GM19372 (cell line): ENCODE results near the gene ATP5F1D.
"Not testable (repeated sequence)": the region's sequence is repeated elsewhere in the genome, so short reads cannot be mapped to it uniquely, and the experiment has no call there.

Experiments used
- ATAC-seq: cut with Tn5 transposase; IDR thresholded peaks from one replicate; pipeline ENCODE4 v1.9.1; 2021; ENCODE audit warnings: mild to moderate bottlenecking, low read depth, moderate library complexity; ENCODE audit not compliant: unreplicated experiment

Gene ATP5F1D

DNA sequence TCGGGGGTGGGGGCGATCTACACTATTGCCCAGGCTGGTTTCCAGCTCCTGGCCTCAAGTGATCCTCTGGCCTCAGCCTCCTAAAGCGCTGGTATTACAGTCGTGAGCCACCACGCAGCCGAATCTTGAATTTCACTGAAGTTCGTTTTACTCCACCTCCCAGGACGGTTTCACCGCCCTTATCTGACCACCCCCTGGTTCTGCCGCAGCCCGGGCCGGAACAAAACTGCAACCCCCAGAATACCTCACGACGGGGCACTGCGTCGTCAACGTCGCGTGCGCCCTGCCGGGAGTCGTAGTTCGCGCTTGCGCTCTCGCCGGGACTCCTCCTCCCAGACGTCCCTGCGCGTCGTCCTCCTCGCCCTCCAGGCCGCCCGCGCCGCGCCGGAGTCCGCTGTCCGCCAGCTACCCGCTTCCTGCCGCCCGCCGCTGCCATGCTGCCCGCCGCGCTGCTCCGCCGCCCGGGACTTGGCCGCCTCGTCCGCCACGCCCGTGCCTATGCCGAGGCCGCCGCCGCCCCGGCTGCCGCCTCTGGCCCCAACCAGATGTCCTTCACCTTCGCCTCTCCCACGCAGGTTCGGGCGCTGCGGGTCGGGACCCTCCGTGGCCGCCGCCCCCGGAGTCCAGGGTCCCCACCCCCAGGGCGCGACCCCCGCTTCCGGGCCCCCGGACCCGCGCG lies at the start of gene ATP5F1D:
ATP5F1D (plus strand) TSS at position 335 of the 679 bp plus-strand sequence; CDS start at position 435, 100 bp downstream.
- ATAC-seq: no peak

- no peak for ATAC-seq
These were observed 42.0 kb upstream of the ATP5F1D start for GRCh38 chr19:1199531-1199930.

GRCh38 chr19:1200614-1201013 lies 40.9 kb upstream of the ATP5F1D start:
- not testable (repeated sequence) for ATAC-seq

- ATAC-seq: peak; percentile 81
These were observed 36.1 kb upstream of the ATP5F1D start, which contains the start of gene STK11 for GRCh38 chr19:1205114-1206099. Gene STK11 (plus strand): TSS chr19:1205778. CDS start chr19:1206914, 1,136 bp downstream.

GRCh38 chr19:1206150-1206863 lies 35.2 kb upstream of the ATP5F1D start:
- ATAC-seq: no peak

- ATAC-seq: no peak
These were observed 34.6 kb upstream of the ATP5F1D start for GRCh38 chr19:1206864-1207450.

DNA sequence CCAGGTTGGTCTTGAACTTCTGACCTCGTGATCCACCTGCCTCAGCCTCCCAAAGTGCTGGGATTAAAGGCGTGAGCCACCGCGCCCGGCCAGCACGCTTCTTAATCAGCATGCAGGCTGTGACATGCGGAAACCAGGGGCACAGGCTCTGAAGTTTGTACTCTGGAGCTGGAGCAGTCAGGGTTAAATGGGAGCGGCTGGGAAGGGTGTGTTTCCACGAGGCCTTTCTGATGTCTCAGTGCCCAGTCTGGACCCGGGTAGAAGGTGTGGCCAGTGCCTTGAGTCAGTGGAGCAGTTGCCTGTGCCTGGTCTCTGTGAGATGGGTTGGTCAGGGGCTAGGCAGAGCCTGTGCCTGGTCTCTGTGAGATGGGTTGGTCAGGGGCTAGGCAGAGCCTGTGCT lies 32.7 kb upstream of the ATP5F1D start:
- ATAC-seq: not testable (repeated sequence)

GRCh38 chr19:1210227-1210538 lies 31.4 kb upstream of the ATP5F1D start:
- no peak for ATAC-seq

DNA sequence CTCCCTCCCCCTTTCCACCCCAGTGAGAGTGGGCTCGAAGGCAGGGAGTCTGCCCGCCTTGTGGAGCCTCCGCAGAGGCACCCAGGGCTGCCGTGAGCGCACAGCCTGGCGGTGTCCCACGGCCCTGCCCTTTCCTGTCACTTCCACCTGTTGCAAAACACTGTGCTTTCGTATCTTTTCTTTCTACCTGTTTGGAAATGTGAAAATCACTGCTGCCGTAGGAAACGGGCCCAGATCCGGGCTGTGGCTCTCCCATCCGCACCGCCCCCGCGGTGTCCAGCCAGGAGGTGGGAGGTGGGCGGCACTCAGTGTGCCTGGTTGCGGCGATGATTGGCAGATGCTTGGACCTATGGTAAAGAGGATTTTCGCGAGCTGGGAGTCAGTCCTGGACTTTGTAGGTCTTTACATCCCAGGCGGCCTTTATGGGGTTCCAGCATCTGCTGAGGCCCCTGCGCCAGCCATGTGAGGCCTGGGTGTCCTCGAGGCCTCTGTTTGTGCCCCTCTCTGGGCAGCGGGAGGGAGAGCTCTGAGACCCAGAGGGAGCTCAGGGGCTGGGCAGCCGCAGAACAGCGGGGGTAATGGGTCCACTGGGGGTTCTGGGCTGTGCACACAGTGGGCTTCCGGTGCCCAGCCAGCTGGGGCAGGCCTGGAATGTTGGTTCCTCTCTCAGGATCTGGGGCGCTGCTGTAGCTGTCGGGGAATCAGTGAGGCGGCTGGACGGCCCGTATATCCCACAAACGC lies 29.9 kb upstream of the ATP5F1D start:
- ATAC-seq: no peak

DNA sequence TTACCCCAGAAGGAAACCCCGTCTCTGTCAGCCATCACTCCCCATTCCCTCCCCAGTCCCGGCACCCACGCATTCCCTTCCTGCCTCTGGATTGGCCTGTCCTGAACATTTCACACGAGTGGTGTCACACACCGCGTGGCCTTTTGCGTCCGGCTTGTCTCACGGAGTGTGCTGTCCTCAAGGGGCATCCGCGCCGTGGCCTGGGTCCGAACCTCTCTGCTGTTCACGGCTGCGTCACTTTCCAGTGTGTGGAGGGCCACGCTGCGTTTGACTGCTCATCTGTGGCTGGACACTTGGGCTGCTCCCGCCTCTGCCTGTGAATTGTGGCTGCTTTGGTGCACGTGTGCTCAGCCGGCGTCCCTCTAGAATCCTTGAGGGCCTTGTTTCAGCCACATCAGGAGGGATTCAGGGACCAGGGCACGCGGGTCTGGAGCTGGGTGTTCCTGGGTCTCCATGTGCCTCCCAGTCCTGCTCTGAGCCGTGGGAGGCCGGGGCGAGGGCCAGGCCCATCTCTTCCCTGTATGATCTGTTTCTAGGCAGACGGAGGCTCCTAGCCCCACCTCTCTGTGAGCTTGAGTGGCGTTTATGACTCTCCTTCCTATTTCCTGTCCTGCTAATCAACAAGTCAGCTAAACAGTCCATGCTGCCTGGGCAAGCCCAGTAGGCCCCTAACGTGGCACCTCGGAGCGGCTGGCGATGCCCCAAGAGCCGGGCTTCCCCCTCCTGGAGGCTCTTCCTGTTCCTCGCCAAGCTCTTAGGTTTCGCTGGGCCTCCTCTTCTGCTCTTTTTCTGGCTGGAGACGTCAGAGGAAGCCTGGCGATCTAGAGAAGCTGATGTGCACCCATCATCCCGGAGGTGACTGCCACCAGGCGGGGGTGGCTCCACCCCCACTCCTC lies 27.9 kb upstream of the ATP5F1D start:
- no peak for ATAC-seq

- no peak for ATAC-seq
These were observed 27.2 kb upstream of the ATP5F1D start for GRCh38 chr19:1214299-1214861.

- ATAC-seq: no peak
These were observed 26.5 kb upstream of the ATP5F1D start for GRCh38 chr19:1214862-1215731.

DNA sequence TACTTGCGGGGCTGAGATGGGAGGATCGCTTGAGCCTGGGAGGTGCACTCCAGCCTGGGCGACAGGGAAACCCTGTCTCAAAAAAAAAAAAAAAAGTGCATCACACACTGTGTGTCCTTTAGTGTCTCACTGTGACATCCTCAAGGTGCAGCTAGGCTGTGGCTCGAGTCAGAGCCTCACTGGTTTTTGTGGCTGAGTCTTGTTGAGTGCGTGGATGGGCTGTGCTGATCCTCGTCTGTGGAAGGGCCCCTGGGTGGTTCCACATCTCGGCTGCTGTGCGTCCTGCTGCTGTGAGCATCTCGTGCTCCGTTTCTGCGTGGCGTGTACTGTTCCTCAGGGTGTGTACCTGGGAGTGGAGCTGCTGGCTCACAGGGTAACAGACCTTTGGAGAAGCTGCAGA lies 24.8 kb upstream of the ATP5F1D start:
- ATAC-seq: no peak

- no peak for ATAC-seq
These were observed 24.2 kb upstream of the ATP5F1D start for GRCh38 chr19:1217366-1217765.

DNA sequence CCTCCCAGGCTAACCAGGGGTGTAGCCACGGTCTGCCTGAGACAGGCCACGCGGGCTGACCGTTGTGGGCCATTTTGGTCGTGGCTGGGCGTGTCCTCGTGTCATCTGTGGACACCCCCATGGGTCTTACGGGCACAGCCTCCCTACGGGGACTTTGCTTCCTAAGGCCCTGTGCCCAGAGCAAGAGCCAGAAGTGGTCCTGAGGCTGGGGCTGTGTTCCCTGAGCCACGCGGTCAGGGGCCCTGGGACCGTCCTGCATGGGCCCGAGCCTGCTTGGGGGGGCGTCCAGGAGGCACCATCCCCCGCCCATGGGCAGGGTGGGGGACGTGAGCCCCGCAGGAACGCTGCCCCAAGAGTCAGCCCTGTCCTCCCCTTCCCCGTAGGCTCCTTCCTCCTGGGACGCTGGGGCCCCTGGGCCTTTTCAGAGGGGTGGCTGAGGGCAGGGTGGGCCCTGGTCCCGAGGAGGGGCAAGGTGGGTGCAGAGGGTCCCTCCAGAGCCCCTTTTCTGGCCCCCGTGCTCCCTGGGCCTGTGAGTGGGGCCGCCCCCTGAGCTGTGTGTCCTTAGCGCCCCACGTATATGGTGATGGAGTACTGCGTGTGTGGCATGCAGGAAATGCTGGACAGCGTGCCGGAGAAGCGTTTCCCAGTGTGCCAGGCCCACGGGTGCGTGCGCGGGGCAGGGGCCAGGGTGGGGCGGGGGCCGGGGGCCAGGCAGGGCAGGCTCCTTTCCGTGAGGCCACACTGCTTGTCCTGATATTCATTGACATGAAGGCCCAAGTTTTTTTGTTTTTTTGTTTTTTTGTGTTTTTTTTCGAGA lies 22.6 kb upstream of the ATP5F1D start:
- ATAC-seq: no peak

GRCh38 chr19:1219786-1220476 lies 21.6 kb upstream of the ATP5F1D start:
- ATAC-seq: no peak
